Right atrium auricular region (tissue), 2 donors: ENCODE data around the gene HMGCL. TPM values are rescaled to one million over a fixed set of nuclear protein-coding genes. Genes with fewer than 3 reads are reported as not detected.
"Not testable (repeated sequence)": the region's sequence is repeated elsewhere in the genome, so short reads cannot be mapped to it uniquely, and the experiment has no call there.

ENCODE experiments used
- DNase-seq: peaks from one replicate; pipeline ENCODE4 v3.0.0-alpha.2; 2019; ENCODE audit warnings: low spot score
- H3K27ac ChIP-seq, 2 donors: fragments of 200-600 bp; sonication (generic); 1 replicate in 1 of 2; 2 replicates in 1 of 2; pipeline ENCODE4 v1.5.1; 2016 to 2019
- H3K27me3 ChIP-seq, 2 donors: fragments of 200-600 bp; sonication (generic); one replicate each; pipeline versions ENCODE4 v1.5.1 to v1.6.0; 2017 to 2019
- H3K36me3 ChIP-seq: fragments of 200-600 bp; sonication (generic); one replicate; pipeline ENCODE4 v1.5.1; 2016
- H3K4me1 ChIP-seq, 2 donors: fragments of 200-600 bp; sonication (generic); one replicate each; pipeline versions ENCODE4 v1.5.1 to v1.6.0; 2017 to 2019
- H3K4me3 ChIP-seq, 2 donors: fragments of 200-600 bp; sonication (generic); 1 replicate in 1 of 2; 2 replicates in 1 of 2; pipeline ENCODE4 v1.5.1; 2017 to 2019; ENCODE audit warnings: mild to moderate bottlenecking in 1 of 2, moderate library complexity in 1 of 2
- H3K9me3 ChIP-seq, 2 donors: fragments of 200-600 bp; sonication (generic); one replicate each; pipeline ENCODE4 v1.5.1; 2019
- CTCF ChIP-seq, 2 donors: fragments of 200-600 bp; sonication (generic); IDR thresholded peaks; one replicate each; pipeline ENCODE4 v1.5.1; 2019; ENCODE audit warnings: antibody characterized with exemption in 2 of 2
- total RNA-seq, 2 donors: library from RNA; depleted of rRNA; stranded (reverse); fragments of >200 nt; gene quantifications; one replicate each; pipeline ENCODE4 v1.1.0, GENCODE V29; 2016

The HMGCL gene
- total RNA-seq, 2 donors from 2014 or later, result 22.4 to 26.3 TPM

- H3K27ac ChIP-seq, result no peak overlapping the region
- TF ChIP-seq CTCF (IDR thresholded peaks at IDR 0.05), result no peak
- no peaks in the 10 kb centered on the region for H3K4me1 ChIP-seq
- no peaks in the 10 kb centered on the region for H3K27me3 ChIP-seq
- H3K4me3 ChIP-seq, result no peak overlapping the region
- peaks cover 17% of the 10 kb centered on the region for H3K36me3 ChIP-seq
- no peaks in the 10 kb centered on the region for H3K9me3 ChIP-seq
- no peak for DNase-seq
These were observed 17.8 kb downstream of the HMGCL start for GRCh38 chr1:23807453-23807852.

- H3K36me3 ChIP-seq, result peaks cover 13% of the 10 kb centered on the region
- DNase-seq, result no peak
- peaks cover 0 to 7% of the 10 kb centered on the region in 2 donors for H3K4me1 ChIP-seq
- no peaks in the 10 kb centered on the region for H3K9me3 ChIP-seq
- no peak for TF ChIP-seq CTCF (IDR thresholded peaks at IDR 0.05)
- no peaks in the 10 kb centered on the region for H3K27me3 ChIP-seq
- H3K27ac ChIP-seq, result no peak overlapping the region
- H3K4me3 ChIP-seq, result no peak overlapping the region
These were observed 18.9 kb downstream of the HMGCL start for GRCh38 chr1:23806280-23806679.

GRCh38 chr1:23805025-23805424 lies 20.2 kb downstream of the HMGCL start:
- H3K36me3 ChIP-seq, result peaks cover 13% of the 10 kb centered on the region
- no peak for TF ChIP-seq CTCF (IDR thresholded peaks at IDR 0.05)
- H3K27me3 ChIP-seq, result no peaks in the 10 kb centered on the region
- no peak overlapping the region for H3K27ac ChIP-seq
- peaks cover 0 to 12% of the 10 kb centered on the region in 2 donors for H3K4me1 ChIP-seq
- no peak overlapping the region for H3K4me3 ChIP-seq
- no peaks in the 10 kb centered on the region for H3K9me3 ChIP-seq
- DNase-seq, result no peak

- no peak for DNase-seq
- H3K27me3 ChIP-seq, result no peaks in the 10 kb centered on the region
- no peak overlapping the region for H3K4me3 ChIP-seq
- H3K27ac ChIP-seq, result no peak overlapping the region
- peaks cover 13% of the 10 kb centered on the region for H3K36me3 ChIP-seq
- peaks cover 0 to 19% of the 10 kb centered on the region in 2 donors for H3K4me1 ChIP-seq
- no peaks in the 10 kb centered on the region for H3K9me3 ChIP-seq
- no peak for TF ChIP-seq CTCF (IDR thresholded peaks at IDR 0.05)
These were observed 20.9 kb downstream of the HMGCL start for GRCh38 chr1:23804183-23804835.

GRCh38 chr1:23803674-23804073 lies 21.6 kb downstream of the HMGCL start:
- no peak overlapping the region for H3K4me3 ChIP-seq
- no peak for TF ChIP-seq CTCF (IDR thresholded peaks at IDR 0.05)
- H3K4me1 ChIP-seq, result peaks cover 0 to 25% of the 10 kb centered on the region in 2 donors
- H3K27ac ChIP-seq, result no peak overlapping the region
- no peak for DNase-seq
- H3K27me3 ChIP-seq, result no peaks in the 10 kb centered on the region
- H3K9me3 ChIP-seq, result no peaks in the 10 kb centered on the region
- peaks cover 13% of the 10 kb centered on the region for H3K36me3 ChIP-seq

- H3K36me3 ChIP-seq, H3K4me3 ChIP-seq, DNase-seq, H3K27ac ChIP-seq, H3K9me3 ChIP-seq, H3K27me3 ChIP-seq: not testable (repeated sequence)
- H3K4me1 ChIP-seq, result peaks cover 0 to 26% of the 10 kb centered on the region in 2 donors
These were observed 22.4 kb downstream of the HMGCL start for GRCh38 chr1:23802809-23803342.
